Amygdala (tissue), 56 donors: ENCODE measurements around the gene NAGA.

ENCODE experiments used
- DNase-seq, 56 donors: peaks; one replicate each; lab custom pipeline; 2025; lab: John Stamatoyannopoulos, UW

Gene NAGA

DNA sequence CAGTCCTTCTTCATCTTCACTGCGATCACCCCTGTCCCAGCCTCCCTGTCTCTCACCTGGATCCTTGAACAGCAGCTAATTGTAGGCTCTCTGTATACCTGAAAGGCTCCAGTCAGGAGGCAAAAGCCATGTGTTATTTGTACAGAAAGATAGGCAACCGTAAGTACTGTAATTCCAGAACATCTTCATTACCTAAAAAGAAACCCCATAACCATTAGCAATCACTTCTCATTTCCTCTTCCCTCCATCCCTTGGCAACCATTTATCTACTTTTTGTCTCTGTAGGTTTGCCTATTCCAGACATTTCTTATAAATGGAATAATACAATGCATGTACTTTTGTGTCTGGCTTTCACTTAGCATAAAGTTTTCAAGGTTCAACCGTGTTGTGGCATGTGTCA, 17.8 kb downstream of the NAGA start:
- no peak for DNase-seq

DNA sequence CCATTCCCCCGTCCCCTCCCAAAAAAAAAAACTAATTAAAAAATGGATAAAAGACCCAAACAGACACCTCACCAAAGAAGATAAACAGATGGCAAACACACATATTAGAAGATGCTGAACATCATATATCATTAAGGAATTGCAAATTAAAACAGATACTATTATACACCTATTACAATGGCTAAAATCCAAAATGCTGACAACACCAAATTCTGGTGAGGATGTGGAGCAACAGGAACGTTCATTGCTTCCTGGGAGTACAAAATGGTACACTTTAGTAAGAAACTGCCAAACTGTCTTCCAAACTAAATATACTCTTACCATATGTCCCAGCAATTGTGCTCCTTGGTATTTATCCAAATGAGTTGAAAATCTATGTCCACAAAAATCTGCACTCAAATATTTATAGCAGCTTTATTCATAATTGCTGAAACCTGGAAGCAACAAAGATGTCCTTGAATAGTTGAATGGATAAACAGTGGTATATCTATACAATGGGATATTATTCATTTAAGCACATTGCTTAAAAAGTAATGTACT, 19.9 kb downstream of the NAGA start:
- DNase-seq: no peak

DNA sequence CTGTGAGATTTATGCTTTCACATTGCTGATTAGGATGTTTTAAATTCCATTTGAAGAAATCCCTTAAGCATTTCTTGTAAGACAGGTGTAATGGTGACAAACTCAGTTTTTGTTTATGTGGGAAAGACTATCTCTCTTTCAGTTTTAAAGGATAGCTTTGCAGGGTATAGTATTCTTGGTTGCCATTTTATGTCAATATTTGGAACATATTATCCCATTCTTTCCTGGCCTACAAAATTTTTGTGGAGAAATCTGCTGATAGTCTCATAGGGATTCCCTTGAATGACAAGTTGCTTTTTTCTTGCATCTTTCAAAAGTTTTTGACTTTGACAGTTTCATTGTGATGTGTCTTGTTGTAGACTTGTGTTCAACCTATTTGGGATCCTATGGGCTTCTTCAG, 28.8 kb downstream of the NAGA start:
- no peak for DNase-seq

DNA sequence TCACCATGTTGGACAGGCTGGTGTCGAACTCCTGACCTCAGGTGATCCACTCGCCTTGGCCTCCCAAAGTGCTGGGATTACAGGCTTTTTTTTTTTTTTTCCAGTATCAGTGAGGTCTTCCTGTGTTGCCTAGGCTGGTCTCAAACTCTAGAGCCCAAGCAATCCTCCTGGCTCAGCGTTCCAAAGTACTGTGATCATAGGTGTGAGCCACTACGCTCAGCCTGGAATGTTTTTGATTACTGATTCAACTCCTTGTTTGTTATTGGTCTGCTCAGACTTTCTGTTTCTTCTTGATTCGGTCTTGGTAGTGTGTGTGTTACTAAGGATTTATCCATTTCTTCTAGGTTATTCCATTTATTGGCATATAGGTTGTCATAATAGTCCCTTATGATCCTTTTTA, 31.3 kb downstream of the NAGA start:
- no peak for DNase-seq

DNA sequence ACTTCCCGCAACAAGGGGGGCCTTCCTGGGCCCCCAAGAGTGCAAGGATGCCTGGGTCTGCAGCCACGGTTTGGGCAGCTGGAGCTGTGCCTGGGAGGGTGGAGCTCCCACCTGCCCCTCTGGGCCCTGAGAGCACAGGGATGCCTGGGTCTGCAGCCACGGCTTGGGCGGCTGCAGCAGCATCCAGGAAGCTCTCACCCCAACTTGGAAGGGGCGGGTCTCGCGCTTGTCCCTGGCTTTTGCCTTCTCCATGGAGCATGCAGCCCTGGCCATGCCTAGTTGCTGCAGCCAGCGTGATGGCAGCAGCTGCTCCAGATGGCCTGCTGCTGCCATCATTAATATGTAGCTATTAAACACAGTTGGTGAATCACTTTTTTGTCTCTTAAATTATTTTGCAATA, 35.4 kb downstream of the NAGA start:
- no peak for DNase-seq

DNA sequence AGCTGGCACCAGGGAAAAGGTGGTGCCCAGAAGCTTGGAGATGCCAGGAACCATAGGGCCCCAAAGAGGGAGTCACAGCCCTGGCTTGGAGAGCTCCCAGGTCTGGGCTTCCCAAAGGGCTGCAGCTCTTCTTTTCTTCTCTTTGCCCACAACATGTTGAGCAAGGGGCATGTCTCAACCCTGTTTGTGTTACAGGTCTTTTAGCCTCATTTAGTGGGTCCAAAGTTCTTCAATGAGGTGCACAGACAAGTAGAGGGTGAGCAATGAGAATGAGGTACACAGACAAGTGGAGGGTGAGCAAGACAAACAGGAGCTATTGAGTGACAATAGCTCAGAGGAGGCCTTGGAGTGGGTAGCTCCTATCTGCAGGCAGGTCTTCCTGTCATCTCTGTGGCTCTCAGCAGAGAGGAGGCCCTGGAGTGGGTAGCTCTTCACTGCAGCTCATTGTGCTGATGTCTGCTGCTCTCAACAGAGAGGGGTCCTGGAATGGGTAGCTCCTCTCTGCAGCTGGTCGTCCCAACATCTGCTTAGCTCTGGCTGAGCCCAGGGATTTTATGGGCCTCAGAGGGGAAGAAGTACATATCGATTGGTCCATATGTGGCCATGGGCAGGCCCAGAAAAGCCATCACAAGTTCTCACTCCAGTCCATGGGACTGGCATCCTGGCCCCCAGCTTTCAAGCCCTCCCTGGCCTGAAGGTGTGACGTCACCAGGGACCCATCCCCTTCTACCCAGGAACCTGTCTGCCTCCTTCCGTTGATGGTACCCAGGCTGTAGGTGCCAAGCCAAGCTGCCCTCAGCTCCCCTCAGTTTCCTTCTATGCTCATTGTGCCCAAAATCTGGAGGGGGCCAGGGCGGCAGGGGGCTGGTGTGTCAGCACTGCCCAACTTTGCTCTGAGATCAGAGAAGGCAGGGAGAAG, 37.1 kb downstream of the NAGA start:
- DNase-seq: no peak

DNA sequence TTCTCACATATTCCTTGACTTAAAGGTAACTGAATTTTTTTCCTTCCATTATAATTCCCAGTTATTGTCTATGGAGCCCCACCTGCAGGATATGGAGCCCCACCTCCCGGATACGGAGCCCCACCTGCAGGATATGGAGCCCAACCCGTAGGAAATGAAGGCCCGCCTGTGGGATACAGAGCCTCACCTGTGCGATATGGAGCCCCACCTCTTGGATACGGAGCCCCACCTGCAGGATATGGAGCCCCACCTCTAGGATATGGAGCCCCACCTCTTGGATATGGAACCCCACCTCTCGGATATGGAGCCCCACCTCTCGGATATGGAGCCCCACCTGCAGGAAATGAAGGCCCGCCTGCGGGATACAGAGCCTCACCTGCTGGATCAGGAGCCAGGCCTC, 43.9 kb downstream of the NAGA start:
- DNase-seq: no peak

DNA sequence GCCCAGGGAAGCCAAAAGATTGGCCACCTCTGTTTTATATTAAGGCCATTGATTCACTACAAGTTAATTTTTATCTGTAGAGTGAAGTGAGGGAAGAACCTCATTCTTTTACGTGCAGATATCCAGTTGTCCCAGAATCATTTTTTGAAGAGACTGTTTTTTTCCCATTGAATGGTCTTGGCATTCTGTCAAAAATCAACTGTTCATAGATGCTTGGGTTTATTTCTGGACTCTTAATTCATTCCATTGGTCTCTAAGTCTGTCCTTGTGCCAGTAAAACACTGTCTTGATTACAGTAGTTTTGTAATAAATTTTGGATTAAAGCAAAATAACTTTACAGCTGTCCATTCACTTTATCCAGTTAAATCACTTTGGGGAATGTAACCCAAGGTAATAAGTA, 45.2 kb downstream of the NAGA start:
- DNase-seq: no peak

DNA sequence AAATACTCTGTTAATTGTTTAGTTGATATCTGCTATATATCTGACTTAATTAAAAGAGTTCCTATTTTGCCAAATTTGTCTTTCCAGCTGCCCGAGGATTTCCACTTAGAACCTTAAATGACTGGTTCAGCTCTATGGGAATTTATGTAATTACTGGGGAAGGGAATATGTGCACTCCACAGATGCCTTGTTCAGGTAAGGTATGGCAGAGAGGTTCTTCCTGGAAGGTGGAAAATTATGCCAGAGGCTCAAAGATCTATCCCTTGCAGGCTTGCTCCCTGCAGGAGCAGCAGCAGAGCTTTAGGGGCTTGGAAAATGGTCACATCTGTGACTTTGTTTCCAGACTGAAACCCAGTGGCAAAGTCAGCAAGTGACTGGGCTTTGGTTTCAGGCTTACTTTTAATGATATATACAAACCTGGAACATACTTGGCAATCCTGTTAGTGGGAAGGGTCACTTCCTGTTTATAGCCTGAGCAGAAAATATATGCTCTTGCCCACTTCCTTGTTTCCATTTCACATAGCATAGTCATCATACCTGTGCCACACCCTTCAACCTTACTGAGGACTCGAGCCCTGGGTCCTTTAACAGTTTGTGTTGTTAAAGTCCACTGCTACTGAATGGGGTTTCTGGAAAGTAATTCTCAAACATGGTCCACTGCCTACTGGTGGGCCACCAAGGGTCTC, 48.3 kb downstream of the NAGA start:
- no peak for DNase-seq

DNA sequence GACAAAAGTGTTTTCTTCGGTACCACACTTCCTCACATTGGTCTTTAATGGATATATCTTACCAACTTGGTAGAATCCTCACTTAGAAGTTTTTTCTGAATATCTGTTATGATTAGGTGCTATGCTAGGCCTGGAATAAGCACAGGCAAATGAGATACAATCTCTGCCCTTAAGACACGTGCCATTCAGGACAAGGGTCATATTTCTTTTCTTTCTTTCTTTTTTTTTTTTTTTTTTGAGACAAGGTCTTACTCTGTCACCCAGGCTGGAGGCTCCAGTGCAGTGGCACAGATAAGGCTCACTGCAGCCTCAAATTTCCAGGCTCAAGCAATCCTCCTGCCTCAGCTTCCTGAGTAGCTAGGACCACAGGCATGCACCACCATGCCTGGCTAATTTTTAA, 49.0 kb downstream of the NAGA start:
- DNase-seq: no peak

DNA sequence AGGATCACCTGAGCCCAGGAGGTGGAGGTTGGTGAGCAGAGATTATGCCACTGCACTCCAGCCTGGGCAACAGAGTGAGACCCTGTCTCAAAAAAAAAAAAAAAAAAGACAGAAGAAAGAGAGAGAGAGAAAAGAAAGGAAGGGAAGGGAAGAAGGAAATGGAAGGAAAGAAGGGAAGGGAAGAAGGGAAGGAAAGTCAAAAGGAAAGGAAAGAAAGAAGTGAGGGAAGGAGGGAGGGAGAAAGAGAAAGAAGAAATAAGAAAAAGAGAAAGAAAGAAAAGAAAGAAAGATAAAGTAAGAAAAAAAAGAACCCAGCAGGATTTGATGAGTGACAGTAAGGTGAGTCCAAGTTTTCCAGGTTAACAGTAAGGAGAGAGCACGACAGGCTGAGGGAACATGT, 52.4 kb downstream of the NAGA start:
- DNase-seq: no peak

DNA sequence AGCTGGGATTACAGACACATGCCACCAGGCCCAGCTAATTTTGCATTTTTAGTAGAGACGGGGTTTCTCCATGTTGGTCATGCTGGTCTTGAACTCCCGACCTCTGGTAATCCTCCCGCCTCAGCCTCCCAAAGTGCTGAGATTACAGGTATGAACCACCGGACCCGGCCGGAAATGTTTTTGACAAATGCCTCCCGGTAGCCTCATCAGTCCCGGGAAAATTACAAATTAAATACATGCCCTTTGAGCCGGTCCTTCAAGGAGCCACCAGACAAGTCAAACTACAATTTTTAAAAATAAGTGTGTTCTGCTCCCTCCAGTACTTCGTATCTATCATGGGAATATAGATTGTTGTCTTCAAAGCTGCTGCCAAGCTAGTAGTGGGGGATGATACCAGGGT, 54.5 kb downstream of the NAGA start:
- DNase-seq: no peak

DNA sequence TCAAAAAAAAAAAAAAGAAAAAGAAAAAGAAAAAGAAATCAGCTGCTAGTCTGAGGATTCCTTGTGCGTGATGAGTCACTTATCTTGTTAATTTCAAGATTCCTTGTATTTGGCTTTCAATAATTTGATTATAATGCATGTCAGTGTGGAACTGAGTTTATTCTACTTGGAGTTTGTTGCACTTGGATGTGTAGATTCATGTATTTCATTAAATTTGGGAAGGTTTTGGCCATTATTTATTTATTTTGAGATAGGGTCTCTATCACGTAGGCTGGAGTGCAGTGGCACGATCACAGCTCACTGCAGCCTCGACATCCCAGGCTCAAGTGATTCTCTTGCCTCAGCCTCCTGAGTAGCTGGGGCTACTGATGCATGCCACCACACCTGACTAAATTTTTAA, 57.2 kb downstream of the NAGA start:
- no peak for DNase-seq

DNA sequence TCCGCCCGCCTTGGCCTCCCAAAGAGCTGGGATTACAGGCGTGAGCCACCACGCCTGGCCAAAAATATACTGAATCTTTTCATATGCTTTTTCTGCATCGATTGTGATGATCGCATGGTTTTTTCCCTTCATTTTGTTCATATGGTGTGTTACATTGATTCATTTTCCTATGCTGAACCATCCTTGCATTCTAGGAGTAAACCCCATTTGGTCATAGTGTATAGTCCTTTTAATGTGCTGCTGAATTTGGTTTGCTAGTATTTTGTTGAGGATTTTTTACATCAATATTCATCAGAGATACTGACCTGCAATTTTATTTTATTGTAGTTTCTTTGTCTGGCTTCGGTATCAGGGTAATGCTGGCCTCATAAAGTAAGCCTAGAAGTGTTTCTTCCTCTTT, 59.8 kb downstream of the NAGA start:
- no peak for DNase-seq
